Endodermal cell (in vitro differentiated cells): ENCODE data around the gene RALGPS1. TPM values are rescaled to one million over a fixed set of nuclear protein-coding genes. Genes with fewer than 3 reads are reported as not detected.

Experiments
- DNase-seq: peaks from one replicate; pipeline ENCODE4 v3.0.0-alpha.2; 2017
- H3K27ac ChIP-seq: 2 replicates; pipeline ENCODE4 v1.5.1; 2013; ENCODE audit warnings: mild to moderate bottlenecking, low read depth, low read length, moderate library complexity
- H3K27me3 ChIP-seq: 2 replicates; pipeline ENCODE4 v1.6.1; 2013; ENCODE audit warnings: mild to moderate bottlenecking, low read length, moderate library complexity; ENCODE audit not compliant: insufficient read depth, control insufficient read depth, poor library complexity, severe bottlenecking
- H3K36me3 ChIP-seq: 2 replicates; pipeline ENCODE4 v1.7.0; 2013; ENCODE audit warnings: mild to moderate bottlenecking, low read length, moderate library complexity; ENCODE audit not compliant: control insufficient read depth, insufficient read depth
- H3K4me1 ChIP-seq: one replicate; pipeline ENCODE4 v1.7.0; 2013; ENCODE audit warnings: low read length; ENCODE audit not compliant: control insufficient read depth, insufficient read depth
- H3K4me3 ChIP-seq: 2 replicates; pipeline ENCODE4 v1.5.1; 2013; ENCODE audit warnings: mild to moderate bottlenecking, low read length, moderate library complexity
- H3K9ac ChIP-seq: 2 replicates; pipeline ENCODE4 v1.6.1; 2013; ENCODE audit warnings: mild to moderate bottlenecking, low read length, moderate library complexity; ENCODE audit not compliant: poor library complexity, severe bottlenecking; ENCODE audit errors: extremely low read depth
- H3K9me3 ChIP-seq: 2 replicates; pipeline ENCODE4 v1.6.1; 2013; ENCODE audit warnings: mild to moderate bottlenecking, low read length, moderate library complexity; ENCODE audit not compliant: control insufficient read depth
- H3K27ac Mint-ChIP-seq: 2 replicates; pipeline ENCODE4 v1.8.0; 2020; ENCODE audit warnings: mixed read lengths
- H3K27me3 Mint-ChIP-seq: 2 replicates; pipeline ENCODE4 v1.8.0; 2021; ENCODE audit warnings: mild to moderate bottlenecking, mixed read lengths; ENCODE audit not compliant: insufficient read depth
- H3K36me3 Mint-ChIP-seq: 2 replicates; pipeline ENCODE4 v1.8.0; 2020; ENCODE audit warnings: low read depth, mixed read lengths
- H3K4me1 Mint-ChIP-seq: 2 replicates; pipeline ENCODE4 v1.8.0; 2020; ENCODE audit warnings: mixed read lengths
- H3K4me3 Mint-ChIP-seq: 2 replicates; pipeline ENCODE4 v1.8.0; 2020; ENCODE audit warnings: mild to moderate bottlenecking, moderate library complexity, mixed read lengths
- H3K9me3 Mint-ChIP-seq: 2 replicates; pipeline ENCODE4 v1.8.0; 2020; ENCODE audit warnings: mild to moderate bottlenecking, mixed read lengths
- CTCF ChIP-seq: fragments of 200-600 bp; sonication (generic); conservative IDR thresholded peaks from 2 replicates; pipeline ENCODE4 v1.5.0; 2021; ENCODE audit warnings: antibody characterized with exemption, mild to moderate bottlenecking
- WGBS, 2 experiments: methylation state at CpG; one replicate each; pipeline versions ENCODE4 v1.1.5 to v1.1.7; 2013; ENCODE audit warnings: missing lambda C conversion rate in 2 of 2, mixed read lengths in 1 of 2; ENCODE audit not compliant: insufficient coverage in 1 of 2, insufficient read length in 1 of 2; 5-methylcytosine and 5-hydroxymethylcytosine counted together
- total RNA-seq, 2 donors: library from RNA; stranded (reverse); fragmentation: NEBNext Ultra II Directional in 1 of 2; extraction: Animal tissue kit (Norgen Biotek cat#: 25700) in 1 of 2; gene quantifications; 2 replicates in 1 of 2; 3 replicates in 1 of 2; pipeline ENCODE4 v1.2.1, GENCODE V29; 2021

Gene RALGPS1
- total RNA-seq, 2 donors from 2014 or later, result 23.3 to 25.0 TPM

GRCh38 chr9:127216210-127216887 is 301.8 kb downstream of the RALGPS1 start:
- Histone ChIP-seq H3K36me3 (no peaks in the 10 kb centered on the region), H3K4me1 (no peaks in the 10 kb centered on the region), H3K9me3 (no peaks in the 10 kb centered on the region), H3K27ac (no peak overlapping the region), H3K4me3 (no peak overlapping the region), H3K27me3 (peaks cover 7% of the 10 kb centered on the region), H3K9ac (no peak overlapping the region)
- Mint-ChIP-seq H3K36me3 (no peaks in the 10 kb centered on the region), H3K27ac (no peak overlapping the region), H3K27me3 (no peaks in the 10 kb centered on the region), H3K4me3 (no peak overlapping the region), H3K9me3 (no peaks in the 10 kb centered on the region), H3K4me1 (peaks cover 7% of the 10 kb centered on the region)
- WGBS, 2 experiments, result 93 to 96% methylated on average over 5 to 7 of the region's 7 CpGs
- no peak for TF ChIP-seq CTCF
- no peak for DNase-seq

- no peak overlapping the region for H3K4me3 Mint-ChIP-seq
- H3K36me3 Mint-ChIP-seq, result no peaks in the 10 kb centered on the region
- no peaks in the 10 kb centered on the region for H3K9me3 Mint-ChIP-seq
- peaks cover 12% of the 10 kb centered on the region for H3K27me3 ChIP-seq
- H3K36me3 ChIP-seq, result no peaks in the 10 kb centered on the region
- DNase-seq, result peak; percentile 39
- H3K9me3 ChIP-seq, result no peaks in the 10 kb centered on the region
- no peak overlapping the region for H3K27ac Mint-ChIP-seq
- no peaks in the 10 kb centered on the region for H3K4me1 ChIP-seq
- peaks cover under 1% of the 10 kb centered on the region for H3K27me3 Mint-ChIP-seq
- WGBS, 2 experiments, result 81 to 82% methylated on average over 4 to 5 of the region's 5 CpGs
- H3K9ac ChIP-seq, result no peak overlapping the region
- H3K27ac ChIP-seq, result no peak overlapping the region
- peaks cover 5% of the 10 kb centered on the region for H3K4me1 Mint-ChIP-seq
- TF ChIP-seq CTCF, result no peak
- no peak overlapping the region for H3K4me3 ChIP-seq
Measured at GRCh38 chr9:127216888-127217217, 302.3 kb downstream of the RALGPS1 start.

- Histone ChIP-seq H3K4me1 (no peaks in the 10 kb centered on the region), H3K4me3 (no peak overlapping the region), H3K9me3 (no peaks in the 10 kb centered on the region), H3K9ac (no peak overlapping the region), H3K36me3 (no peaks in the 10 kb centered on the region), H3K27me3 (peaks cover 32% of the 10 kb centered on the region), H3K27ac (no peak overlapping the region)
- Mint-ChIP-seq H3K9me3 (no peaks in the 10 kb centered on the region), H3K4me1 (peaks cover 5% of the 10 kb centered on the region), H3K27me3 (peaks cover 18% of the 10 kb centered on the region), H3K27ac (no peak overlapping the region), H3K36me3 (no peaks in the 10 kb centered on the region), H3K4me3 (no peak overlapping the region)
- 85 to 87% methylated on average over 8 to 10 of the region's 10 CpGs for WGBS, 2 experiments
- TF ChIP-seq CTCF, result peak; percentile 10
- DNase-seq, result peak; percentile 55
Measured at GRCh38 chr9:127218818-127219217, 304.2 kb downstream of the RALGPS1 start.
